ENCODE measurements around the gene TAF10. TPM values are rescaled to one million over a fixed set of nuclear protein-coding genes. Genes with fewer than 3 reads are reported as not detected.
A peak's percentile ranks its signal among the peaks of the same experiment; 100 is the strongest.

The TAF10 gene
- total and polyA plus RNA-seq, 2 of the 13 experiments (the other 11 are each of a cell fraction or from before 2014, with no cell fraction given) = 71.3 to 134 TPM

DNA sequence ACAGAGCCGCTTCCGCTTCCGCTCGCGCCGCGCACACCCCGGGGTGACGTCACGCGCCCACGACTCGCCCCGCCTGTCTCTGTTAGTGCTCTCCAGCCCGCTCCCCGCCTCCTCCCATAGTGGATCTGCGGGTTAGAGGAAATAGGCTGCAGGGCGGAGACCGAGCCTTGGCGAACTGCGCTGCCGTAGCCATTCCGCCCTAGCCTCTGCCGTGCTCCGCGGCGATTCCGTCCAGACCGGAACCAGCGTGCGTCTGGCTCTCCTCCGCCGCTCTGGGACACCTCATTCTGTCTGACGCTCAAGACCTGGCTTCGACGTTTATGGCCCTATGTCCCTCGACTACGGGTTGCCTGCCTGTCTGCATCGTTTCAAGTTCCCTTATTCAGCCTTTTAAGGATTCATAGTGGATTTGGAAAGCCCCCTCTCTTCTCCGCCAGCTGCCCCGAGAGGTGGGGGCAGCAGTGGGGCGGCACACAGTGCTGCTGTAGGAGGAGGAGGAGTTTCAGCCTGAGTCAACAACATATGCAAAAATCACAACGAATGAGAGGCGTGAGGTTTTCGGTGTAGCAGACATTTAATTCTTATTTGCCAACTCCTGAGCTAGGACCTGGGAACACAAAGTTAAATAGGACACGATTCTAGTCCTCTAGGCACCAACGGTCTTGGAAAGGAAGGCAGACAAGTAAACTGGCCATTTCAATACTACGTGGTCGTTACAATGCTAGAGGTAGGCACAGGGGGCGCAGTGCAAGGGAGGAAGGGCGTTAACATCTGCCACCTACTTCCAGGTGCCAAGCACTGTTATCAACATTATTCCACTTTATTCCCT, at the start of gene TAF10 (continued):
- TF ChIP-seq ZNF232 (CRISPR knock-in tag; IDR thresholded peaks at IDR 0.05; ENCODE audit: borderline replicate concordance) (0 out of 2 replicates have a peak, but pooled peaks have one; percentile 26), ZNF776 (CRISPR knock-in tag; IDR thresholded peaks at IDR 0.05) (peak; percentile 88; the same call in 1 of the 2 replicates), JARID2 (CRISPR knock-in tag; IDR thresholded peaks at IDR 0.05; ENCODE audit: insufficient replicate concordance) (no peak), PHF20 (CRISPR knock-in tag; IDR thresholded peaks at IDR 0.05) (peak; percentile 81), ZNF256 (CRISPR knock-in tag; conservative IDR thresholded peaks at IDR 0.05) (no peak), BHLHE40 (IDR thresholded peaks at IDR 0.05; ENCODE audit: low read length) (no peak), ZFP62 (CRISPR knock-in tag; IDR thresholded peaks at IDR 0.05) (no peak), GTF3A (CRISPR knock-in tag; conservative IDR thresholded peaks at IDR 0.05) (peak; percentile 86; the same call in 1 of the 2 replicates), TAF1 (CRISPR knock-in tag; IDR thresholded peaks at IDR 0.05) (peak; percentile 93), ZMAT5 (CRISPR knock-in tag; IDR thresholded peaks at IDR 0.05; ENCODE audit: borderline replicate concordance, low read depth) (no peak), SSRP1 (CRISPR knock-in tag; IDR thresholded peaks at IDR 0.05) (0 out of 2 replicates have a peak, but pooled peaks have one; percentile 32), PRDM10 (CRISPR knock-in tag; IDR thresholded peaks at IDR 0.05; ENCODE audit: low read depth) (no peak), SP1 (IDR thresholded peaks at IDR 0.05) (no peak), SP1 (CRISPR knock-in tag; IDR thresholded peaks at IDR 0.05) (0 out of 2 replicates have a peak, but pooled peaks have one; percentile 23), TBL1XR1 (IDR thresholded peaks at IDR 0.05; ENCODE audit: borderline replicate concordance, low read length, partially characterized antibody) (peak; percentile 32)
- TF ChIP-seq, protein P1, sequence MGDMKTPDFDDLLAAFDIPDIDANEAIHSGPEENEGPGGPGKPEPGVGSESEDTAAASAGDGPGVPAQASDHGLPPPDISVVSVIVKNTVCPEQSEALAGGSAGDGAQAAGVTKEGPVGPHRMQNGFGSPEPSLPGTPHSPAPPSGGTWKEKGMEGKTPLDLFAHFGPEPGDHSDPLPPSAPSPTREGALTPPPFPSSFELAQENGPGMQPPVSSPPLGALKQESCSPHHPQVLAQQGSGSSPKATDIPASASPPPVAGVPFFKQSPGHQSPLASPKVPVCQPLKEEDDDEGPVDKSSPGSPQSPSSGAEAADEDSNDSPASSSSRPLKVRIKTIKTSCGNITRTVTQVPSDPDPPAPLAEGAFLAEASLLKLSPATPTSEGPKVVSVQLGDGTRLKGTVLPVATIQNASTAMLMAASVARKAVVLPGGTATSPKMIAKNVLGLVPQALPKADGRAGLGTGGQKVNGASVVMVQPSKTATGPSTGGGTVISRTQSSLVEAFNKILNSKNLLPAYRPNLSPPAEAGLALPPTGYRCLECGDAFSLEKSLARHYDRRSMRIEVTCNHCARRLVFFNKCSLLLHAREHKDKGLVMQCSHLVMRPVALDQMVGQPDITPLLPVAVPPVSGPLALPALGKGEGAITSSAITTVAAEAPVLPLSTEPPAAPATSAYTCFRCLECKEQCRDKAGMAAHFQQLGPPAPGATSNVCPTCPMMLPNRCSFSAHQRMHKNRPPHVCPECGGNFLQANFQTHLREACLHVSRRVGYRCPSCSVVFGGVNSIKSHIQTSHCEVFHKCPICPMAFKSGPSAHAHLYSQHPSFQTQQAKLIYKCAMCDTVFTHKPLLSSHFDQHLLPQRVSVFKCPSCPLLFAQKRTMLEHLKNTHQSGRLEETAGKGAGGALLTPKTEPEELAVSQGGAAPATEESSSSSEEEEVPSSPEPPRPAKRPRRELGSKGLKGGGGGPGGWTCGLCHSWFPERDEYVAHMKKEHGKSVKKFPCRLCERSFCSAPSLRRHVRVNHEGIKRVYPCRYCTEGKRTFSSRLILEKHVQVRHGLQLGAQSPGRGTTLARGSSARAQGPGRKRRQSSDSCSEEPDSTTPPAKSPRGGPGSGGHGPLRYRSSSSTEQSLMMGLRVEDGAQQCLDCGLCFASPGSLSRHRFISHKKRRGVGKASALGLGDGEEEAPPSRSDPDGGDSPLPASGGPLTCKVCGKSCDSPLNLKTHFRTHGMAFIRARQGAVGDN (CRISPR knock-in tag; IDR thresholded peaks at IDR 0.05) = peak; percentile 95
- TF ChIP-seq, protein P2, sequence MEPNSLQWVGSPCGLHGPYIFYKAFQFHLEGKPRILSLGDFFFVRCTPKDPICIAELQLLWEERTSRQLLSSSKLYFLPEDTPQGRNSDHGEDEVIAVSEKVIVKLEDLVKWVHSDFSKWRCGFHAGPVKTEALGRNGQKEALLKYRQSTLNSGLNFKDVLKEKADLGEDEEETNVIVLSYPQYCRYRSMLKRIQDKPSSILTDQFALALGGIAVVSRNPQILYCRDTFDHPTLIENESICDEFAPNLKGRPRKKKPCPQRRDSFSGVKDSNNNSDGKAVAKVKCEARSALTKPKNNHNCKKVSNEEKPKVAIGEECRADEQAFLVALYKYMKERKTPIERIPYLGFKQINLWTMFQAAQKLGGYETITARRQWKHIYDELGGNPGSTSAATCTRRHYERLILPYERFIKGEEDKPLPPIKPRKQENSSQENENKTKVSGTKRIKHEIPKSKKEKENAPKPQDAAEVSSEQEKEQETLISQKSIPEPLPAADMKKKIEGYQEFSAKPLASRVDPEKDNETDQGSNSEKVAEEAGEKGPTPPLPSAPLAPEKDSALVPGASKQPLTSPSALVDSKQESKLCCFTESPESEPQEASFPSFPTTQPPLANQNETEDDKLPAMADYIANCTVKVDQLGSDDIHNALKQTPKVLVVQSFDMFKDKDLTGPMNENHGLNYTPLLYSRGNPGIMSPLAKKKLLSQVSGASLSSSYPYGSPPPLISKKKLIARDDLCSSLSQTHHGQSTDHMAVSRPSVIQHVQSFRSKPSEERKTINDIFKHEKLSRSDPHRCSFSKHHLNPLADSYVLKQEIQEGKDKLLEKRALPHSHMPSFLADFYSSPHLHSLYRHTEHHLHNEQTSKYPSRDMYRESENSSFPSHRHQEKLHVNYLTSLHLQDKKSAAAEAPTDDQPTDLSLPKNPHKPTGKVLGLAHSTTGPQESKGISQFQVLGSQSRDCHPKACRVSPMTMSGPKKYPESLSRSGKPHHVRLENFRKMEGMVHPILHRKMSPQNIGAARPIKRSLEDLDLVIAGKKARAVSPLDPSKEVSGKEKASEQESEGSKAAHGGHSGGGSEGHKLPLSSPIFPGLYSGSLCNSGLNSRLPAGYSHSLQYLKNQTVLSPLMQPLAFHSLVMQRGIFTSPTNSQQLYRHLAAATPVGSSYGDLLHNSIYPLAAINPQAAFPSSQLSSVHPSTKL (CRISPR knock-in tag; IDR thresholded peaks at IDR 0.05) = no peak; the same call in 1 of the 2 replicates

Measured in HepG2 (cell line).